Ectodermal cell (in vitro differentiated cells): Measurements from ENCODE around the gene HOXA4.

Source experiments
- H3K27ac ChIP-seq: 2 replicates; pipeline ENCODE4 v1.7.0; 2013; ENCODE audit warnings: mild to moderate bottlenecking, low read depth, low read length; ENCODE audit not compliant: insufficient read depth, poor library complexity, severe bottlenecking
- H3K27me3 ChIP-seq: 2 replicates; pipeline ENCODE4 v1.7.0; 2013; ENCODE audit warnings: mild to moderate bottlenecking, low read length; ENCODE audit not compliant: insufficient read depth, control insufficient read depth, poor library complexity, severe bottlenecking
- H3K36me3 ChIP-seq: one replicate; pipeline ENCODE4 v1.7.0; 2013; ENCODE audit warnings: low read length; ENCODE audit not compliant: control insufficient read depth, insufficient read depth
- H3K4me1 ChIP-seq: one replicate; pipeline ENCODE4 v1.7.0; 2013; ENCODE audit warnings: low read length; ENCODE audit not compliant: control insufficient read depth, insufficient read depth
- H3K4me3 ChIP-seq: 2 replicates; pipeline ENCODE4 v1.7.0; 2013; ENCODE audit warnings: low read depth, low read length, control low read depth; ENCODE audit not compliant: insufficient read depth
- H3K9me3 ChIP-seq: 2 replicates; pipeline ENCODE4 v1.7.0; 2013; ENCODE audit warnings: mild to moderate bottlenecking, low read length, moderate library complexity; ENCODE audit not compliant: control insufficient read depth
- WGBS, 2 experiments: methylation state at CpG; one replicate each; pipeline ENCODE4 v1.1.7; 2013; ENCODE audit warnings: missing lambda C conversion rate in 2 of 2; 5-methylcytosine and 5-hydroxymethylcytosine counted together

The HOXA4 gene

DNA sequence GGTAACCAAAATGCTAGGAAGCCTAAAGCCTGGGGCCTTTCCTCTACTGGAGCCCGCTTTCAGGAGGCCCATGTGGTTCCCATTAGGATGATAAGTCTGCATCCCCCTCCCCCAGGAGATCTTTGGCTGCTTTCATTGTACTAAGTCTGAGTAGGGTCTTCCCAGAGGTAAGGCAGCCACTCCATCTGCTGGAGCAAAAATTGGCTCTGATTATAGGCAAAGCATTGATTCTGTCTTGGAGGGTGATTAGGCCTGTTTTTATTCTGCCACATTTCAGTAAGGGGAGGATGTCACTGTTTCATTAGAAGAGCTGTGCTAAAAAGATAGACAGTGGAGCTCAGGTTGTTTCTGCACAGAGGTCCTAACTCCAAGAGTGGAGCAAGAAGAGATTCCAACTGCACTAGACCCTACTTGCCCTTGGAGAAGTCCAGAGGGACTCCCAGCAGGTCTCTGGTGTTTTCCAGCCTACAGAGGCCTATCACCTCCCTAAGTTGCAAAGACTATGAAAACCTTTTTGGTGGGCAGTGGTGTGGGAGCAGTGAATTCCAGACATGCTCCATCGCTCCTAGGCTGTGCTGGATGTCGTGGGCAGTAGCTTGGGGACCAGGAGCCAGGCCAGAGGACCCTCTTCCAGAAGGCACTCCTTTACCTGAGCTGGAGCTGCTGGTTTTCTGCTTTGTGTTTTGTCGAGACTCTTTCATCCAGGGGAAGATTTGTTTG lies 20.9 kb downstream of the HOXA4 start:
- H3K27ac ChIP-seq, result no peak overlapping the region
- peaks cover 99% of the 10 kb centered on the region for H3K27me3 ChIP-seq
- no peaks in the 10 kb centered on the region for H3K9me3 ChIP-seq
- no peak overlapping the region for H3K4me3 ChIP-seq
- no peaks in the 10 kb centered on the region for H3K4me1 ChIP-seq
- 37 to 44% methylated on average over 4 of the region's 4 CpGs for WGBS, 2 experiments
- H3K36me3 ChIP-seq, result no peaks in the 10 kb centered on the region

DNA sequence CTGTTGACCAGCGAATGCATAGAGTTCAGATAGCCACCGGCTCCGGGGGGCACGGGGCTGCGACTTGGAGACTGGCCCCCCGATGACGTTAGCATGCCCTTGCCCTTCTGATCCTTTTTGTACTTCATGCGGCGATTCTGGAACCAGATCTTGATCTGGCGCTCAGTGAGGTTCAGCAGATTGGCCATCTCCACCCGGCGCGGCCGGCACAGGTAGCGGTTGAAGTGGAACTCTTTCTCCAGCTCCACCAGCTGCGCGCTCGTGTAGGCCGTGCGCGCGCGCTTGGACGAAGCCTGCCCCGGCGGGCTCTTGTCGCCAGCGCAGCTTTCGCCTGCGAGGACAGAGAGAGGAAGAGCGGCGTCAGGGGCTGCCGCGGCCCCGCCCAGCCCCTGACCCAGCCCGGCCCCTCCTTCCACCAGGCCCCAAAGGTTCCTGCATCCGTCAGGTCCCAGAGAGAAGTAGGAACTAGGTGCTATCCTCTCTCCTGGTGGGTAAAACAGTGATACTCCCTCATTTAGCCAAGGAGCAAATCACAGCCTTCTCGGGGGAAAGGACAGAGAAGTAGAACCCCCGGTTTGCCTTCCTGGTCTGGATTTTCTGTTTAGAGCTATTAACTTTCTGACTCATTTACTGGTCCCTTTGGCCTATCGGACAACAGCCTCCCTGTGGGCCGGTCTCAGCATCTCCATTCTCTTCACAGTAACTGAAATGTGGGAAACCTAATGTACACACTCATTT lies 22.0 kb downstream of the HOXA4 start:
- H3K27me3 ChIP-seq, result peaks cover 100% of the 10 kb centered on the region

DNA sequence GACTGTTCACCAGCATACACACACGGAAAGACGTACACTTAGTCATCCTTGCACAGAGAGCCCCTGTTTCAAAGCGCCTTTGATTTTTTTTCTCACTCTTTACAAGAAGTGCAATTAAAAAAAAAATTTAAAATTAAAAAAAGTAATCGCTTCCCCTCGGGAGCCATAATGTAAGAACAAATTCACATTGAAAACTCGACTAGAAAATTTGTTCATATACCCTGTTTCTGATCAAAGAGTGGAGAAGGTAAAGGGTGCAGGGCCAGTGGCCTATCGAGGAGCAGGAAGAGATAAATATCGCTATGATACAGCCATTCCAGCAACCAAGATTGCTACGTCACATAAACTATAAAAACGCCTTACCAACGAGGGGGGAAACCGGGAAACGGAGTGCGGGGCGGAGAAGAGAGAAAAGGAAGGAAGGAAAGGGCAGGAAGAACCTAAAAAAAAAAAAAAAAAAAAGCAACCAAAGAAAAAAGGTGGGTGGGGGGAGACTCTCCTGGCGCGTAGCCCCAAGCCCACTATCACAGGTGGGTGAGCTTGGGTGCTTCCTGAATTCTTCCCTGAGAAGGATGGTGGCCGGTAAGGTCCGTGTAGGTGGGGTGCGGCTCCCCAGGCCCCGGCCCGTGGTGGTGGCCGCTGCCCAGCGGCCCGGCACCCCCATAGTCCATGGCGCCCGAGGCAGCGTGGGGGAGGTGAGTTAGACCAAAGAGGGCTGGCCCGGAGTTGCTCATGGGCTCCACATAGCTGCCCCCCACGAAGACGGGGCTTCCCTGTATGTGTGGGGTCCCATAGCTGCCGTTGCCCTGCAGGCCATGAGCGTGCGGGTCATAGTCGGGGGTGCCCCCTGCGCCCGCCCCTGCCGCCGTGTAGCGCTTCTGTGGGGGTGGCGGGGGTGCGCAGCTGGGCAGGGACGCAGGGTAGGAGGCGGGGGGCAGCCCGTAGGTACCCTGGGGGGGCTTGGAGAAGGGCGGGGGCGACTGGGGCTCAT lies 22.9 kb downstream of the HOXA4 start:
- Histone ChIP-seq H3K4me3 (peak overlapping the region; percentile 8), H3K27ac (no peak overlapping the region), H3K9me3 (no peaks in the 10 kb centered on the region), H3K4me1 (no peaks in the 10 kb centered on the region), H3K36me3 (no peaks in the 10 kb centered on the region), H3K27me3 (peaks cover 100% of the 10 kb centered on the region)
- WGBS, 2 experiments, result 6 to 7% methylated on average over 43 to 46 of the region's 47 CpGs

More for the DNA sequence above, 22.0 kb downstream of the HOXA4 start:
- Histone ChIP-seq H3K4me1 (no peaks in the 10 kb centered on the region), H3K4me3 (no peak overlapping the region), H3K27ac (no peak overlapping the region), H3K36me3 (no peaks in the 10 kb centered on the region), H3K9me3 (no peaks in the 10 kb centered on the region)
- 3% methylated on average over 41 of the region's 41 CpGs for WGBS, 2 experiments

DNA sequence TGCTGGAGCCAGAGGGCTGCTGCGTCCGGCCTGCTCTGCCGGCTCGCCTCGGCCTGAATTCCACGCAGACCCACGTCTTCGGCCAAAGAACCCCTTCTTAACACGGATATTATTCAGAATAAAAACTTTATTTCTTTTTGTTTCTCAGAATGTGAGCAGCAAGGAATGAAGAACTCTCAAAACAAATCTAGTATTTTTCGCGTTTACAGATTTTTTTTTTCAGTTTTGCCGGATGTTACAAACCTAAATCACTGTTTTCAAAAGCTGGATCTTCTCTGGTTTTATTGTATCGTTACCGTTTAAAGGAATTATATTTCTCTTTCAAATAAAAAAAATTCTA lies 23.7 kb downstream of the HOXA4 start:
- no peak overlapping the region for H3K27ac ChIP-seq
- no peaks in the 10 kb centered on the region for H3K9me3 ChIP-seq
- H3K27me3 ChIP-seq, result peaks cover 100% of the 10 kb centered on the region
- peak overlapping the region; percentile 23 for H3K4me3 ChIP-seq
- no peaks in the 10 kb centered on the region for H3K36me3 ChIP-seq
- WGBS, 2 experiments, result 2 to 4% methylated on average over 12 to 14 of the region's 14 CpGs
- no peaks in the 10 kb centered on the region for H3K4me1 ChIP-seq

DNA sequence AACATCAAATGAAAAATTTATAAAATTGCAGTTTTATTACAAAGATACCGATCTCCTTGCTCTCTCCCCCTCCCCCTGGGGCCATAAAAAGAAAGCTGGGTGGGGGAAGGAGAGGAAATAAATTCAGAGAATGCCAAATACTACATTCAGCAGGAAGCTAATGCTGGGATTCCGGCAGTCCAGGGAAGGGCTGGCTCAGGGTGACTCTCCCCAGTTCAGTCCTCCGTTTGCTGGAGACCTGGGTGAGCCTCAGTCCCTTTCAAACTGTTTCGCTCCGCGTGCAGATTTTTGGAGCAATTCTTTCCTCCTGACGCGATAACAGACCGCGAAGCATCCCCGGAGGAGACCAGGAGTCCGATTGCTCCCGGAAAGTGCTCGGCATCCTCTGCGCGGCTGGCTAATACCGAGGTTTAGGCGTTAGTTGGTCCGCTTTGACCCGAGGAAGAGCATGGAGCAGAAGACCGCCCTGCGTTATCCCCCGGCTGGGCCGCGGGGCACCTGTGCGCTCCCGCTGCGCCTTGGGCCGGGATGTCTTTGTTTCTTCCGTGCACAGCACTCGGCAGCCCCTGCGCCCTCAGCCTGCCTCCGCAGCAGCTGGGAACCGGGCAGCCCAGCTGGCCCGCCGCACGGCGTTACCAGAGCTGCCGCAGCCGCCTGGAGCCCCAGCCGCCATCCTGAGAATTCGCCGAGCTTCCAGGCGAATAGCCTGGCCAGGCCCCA lies 24.2 kb downstream of the HOXA4 start:
- Histone ChIP-seq H3K27me3 (peaks cover 100% of the 10 kb centered on the region), H3K9me3 (no peaks in the 10 kb centered on the region), H3K4me1 (no peaks in the 10 kb centered on the region), H3K27ac (peak overlapping the region; percentile 19), H3K4me3 (peak overlapping the region; percentile 23), H3K36me3 (no peaks in the 10 kb centered on the region)
- WGBS, 2 experiments, result 1% methylated on average over 43 of the region's 44 CpGs

DNA sequence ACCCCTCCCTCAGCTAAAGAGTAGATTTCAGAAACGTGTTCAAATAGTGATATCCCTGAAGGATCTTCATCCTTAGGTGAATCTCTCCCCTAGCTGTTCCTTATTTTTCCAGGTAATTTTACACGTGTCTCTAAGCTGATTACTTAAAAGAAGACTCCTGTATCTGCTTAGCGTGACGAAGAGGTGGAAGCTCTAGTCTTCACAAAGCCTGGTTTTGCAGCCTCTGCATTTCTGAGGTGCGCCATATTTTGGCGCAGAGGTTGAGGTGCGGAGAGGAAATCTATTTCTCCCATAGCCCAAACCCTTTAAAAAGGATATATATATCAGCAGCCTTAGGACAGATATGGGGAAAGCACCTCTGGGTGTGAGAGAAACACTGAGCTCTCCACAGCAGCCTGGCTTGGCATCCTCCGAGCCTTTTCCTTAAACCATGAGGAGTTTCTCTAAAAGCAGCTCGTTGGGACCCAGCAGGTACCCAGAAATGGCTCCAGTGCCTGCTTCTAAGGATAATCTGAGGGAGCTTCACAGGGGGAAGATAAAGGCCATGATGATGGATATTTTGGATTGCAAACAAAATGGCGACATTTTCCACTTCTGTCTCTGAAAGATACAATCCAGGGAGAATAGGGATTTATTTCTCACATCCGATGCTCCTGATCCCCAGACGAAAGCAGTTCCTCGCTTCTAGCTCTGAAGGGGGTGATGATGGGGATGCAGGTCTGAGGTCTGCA lies 25.1 kb downstream of the HOXA4 start:
- H3K27me3 ChIP-seq, result peaks cover 100% of the 10 kb centered on the region
- no peaks in the 10 kb centered on the region for H3K9me3 ChIP-seq
- H3K4me1 ChIP-seq, result no peaks in the 10 kb centered on the region
- peak overlapping the region; percentile 3 for H3K27ac ChIP-seq
- no peaks in the 10 kb centered on the region for H3K36me3 ChIP-seq
- peak overlapping the region; percentile 23 for H3K4me3 ChIP-seq
- WGBS, 2 experiments, result 7 to 9% methylated on average over 10 to 13 of the region's 13 CpGs

DNA sequence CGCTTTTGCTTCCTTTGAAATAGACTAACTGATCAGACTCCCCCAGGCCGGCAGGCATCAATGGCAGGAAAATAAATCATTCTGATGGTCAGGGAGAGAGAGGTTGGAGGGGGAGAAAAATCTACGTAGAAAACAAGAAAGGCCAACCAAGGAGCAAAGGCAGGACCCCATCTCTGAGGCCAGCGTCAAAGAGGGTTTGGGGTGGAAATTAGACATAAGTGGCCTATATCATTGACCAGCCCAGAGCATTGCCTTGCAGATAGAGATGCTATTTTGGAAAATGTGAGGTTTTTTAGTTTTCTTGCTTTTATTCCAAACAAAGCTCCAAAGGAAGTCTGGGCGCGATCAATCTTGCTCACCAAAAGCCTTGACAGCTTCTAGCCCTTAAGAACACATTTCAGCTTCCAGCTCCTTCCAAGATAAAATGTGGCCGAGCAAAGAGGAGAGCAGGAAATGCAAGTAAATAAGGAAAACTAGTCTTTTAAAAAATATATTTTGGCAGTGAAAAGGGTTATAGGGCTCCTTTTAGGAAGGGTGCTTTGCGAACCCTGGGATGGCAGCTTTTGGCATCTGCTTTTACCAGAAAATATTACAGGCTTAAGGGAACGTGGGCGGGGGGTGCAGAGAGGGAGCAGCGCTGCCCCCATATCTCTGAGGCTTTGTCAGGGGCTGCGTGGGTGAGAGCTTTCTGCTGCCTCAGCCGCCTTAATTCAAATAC lies 26.1 kb downstream of the HOXA4 start:
- Histone ChIP-seq H3K4me1 (peaks cover 5% of the 10 kb centered on the region), H3K27ac (peak overlapping the region; percentile 62), H3K36me3 (no peaks in the 10 kb centered on the region), H3K4me3 (peak overlapping the region; percentile 57), H3K27me3 (peaks cover 100% of the 10 kb centered on the region), H3K9me3 (no peaks in the 10 kb centered on the region)
- WGBS, 2 experiments, result 12 to 13% methylated on average over 13 of the region's 13 CpGs

DNA sequence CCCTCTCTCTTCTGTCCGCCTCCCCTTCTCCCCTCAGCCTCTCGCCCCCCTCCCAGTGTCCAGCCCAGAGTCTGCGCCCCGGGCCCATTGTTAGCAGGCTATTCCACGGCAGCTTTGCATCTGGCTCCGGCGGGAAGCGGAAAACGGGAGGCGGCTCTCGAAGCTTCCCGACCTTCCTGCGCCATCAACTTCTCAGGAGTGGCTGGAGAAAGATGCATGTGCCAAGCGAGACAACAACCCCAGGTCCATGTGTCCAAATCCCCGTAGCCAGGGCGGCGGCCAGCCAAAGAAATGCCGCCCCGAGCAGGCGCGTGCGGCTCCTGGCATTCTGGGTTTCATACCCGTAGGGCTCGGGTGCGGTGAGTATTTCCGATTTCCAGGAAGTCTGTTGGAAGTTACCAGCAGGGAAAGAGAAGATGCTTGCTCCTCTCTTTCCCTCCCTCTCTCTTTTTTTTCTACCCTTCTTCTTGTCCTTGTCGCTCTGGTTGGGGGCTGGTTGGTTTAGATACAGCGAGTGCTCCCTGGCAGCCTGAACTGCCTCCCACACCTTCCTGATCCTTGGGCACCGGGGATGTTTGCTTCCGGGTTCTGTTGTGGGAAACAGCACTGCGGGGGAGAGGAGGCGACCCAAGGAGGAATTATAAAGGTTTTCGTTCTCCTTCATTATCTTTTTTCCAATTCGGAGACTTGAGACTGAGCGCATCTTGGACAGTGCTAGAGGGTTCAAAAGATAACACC lies 26.9 kb downstream of the HOXA4 start:
- no peaks in the 10 kb centered on the region for H3K36me3 ChIP-seq
- peaks cover 100% of the 10 kb centered on the region for H3K27me3 ChIP-seq
- WGBS, 2 experiments, result 4% methylated on average over 31 to 35 of the region's 35 CpGs
- peak overlapping the region; percentile 73 for H3K27ac ChIP-seq
- no peaks in the 10 kb centered on the region for H3K9me3 ChIP-seq
- peaks cover 5% of the 10 kb centered on the region for H3K4me1 ChIP-seq
- H3K4me3 ChIP-seq, result peak overlapping the region; percentile 57
